HG02571 (cell line): ENCODE results near the gene POLR1C.
"Not testable (repeated sequence)": the region's sequence is repeated elsewhere in the genome, so short reads cannot be mapped to it uniquely, and the experiment has no call there.

Source experiments
- ATAC-seq: cut with Tn5 transposase; IDR thresholded peaks from one replicate; pipeline ENCODE4 v1.9.1; 2021; ENCODE audit warnings: mild to moderate bottlenecking, moderate library complexity; ENCODE audit not compliant: unreplicated experiment

The POLR1C gene

DNA sequence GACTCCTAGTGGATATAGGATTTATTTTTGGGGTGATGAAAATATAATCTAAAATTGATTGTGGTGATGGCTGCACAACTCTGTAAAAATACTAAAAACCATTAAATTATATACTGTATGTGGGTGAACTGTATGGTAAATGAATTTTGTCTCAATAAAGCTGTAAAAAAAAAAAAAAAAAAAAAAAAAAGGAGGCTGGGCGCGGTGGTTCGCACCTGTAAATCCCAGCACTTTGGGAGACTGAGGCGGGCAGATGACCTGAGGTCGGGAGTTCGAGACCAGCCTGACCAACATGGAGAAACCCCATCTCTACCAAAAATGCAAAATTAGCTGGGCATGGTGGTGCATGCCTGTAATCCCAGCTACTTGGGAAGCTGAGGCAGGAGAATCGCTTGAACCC, 40.7 kb downstream of the POLR1C start:
- not testable (repeated sequence) for ATAC-seq

DNA sequence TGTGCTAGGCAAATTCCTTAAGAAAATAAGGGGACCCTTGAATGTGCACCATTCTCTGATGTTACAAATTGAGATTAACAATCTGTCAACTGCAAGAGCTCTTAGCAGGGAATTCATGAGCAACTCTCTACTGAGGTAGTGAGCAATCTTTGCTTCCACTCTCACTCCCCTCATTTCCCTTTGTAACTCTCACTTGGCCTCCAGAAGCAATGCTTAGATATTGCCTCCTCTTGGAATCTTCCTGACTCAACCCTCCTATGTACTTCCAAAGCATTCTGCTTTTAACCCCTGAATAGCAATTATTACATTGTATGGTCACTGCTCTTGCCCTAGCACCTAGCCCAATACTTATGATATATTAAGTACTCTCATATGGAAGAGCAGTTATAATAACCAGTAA, 42.4 kb downstream of the POLR1C start:
- ATAC-seq: no peak

GRCh38 chr6:43570876-43571441, 54.1 kb downstream of the POLR1C start:
- ATAC-seq: no peak
